HG03575 (cell line): ENCODE data around the gene EMILIN1.
"Not testable (repeated sequence)": the region's sequence is repeated elsewhere in the genome, so short reads cannot be mapped to it uniquely, and the experiment has no call there.

Source experiments
- ATAC-seq: cut with Tn5 transposase; IDR thresholded peaks from one replicate; pipeline ENCODE4 v1.9.1; 2021; ENCODE audit not compliant: unreplicated experiment, insufficient number of reproducible peaks, low FRiP score; ENCODE audit errors: extremely low read depth

Gene EMILIN1

DNA sequence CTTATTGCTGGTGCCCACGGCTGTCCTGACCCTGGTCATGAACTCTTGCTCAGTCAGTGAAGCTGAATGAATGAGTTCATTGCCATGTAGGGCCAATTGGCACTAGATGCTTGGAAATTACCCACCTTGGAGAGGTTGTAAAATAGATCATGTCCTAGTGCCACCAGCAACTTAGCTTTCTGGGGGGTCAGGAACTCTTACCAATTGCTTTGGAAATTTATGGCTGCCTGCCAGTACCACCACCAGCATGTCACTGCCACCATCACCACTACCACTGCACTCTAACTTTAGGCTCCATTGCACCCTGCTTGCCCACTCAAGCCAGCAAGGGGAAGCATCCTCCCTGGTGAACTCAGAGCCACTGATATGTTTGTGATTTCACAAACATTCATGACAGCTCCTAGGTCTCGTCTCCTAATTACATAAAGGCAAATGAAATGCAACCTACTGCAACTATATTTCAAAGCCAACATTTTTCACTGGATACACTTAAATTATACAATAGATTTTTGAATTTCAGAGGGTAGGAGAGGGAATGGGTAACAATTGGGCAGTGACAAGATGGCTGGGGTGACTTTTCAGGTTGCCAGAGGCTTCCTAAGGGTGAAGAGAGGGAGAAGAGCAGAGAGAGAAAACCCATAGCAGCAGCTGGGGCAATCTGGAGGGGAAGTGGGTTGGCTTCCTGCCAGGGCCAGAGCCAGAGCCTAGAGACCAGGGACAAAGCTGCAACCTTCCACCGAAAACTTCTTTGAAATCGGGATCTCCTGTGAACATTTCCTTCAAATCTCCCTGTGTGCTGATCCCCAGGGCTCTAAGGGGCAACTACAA, 3.5 kb upstream of the EMILIN1 start:
- no peak for ATAC-seq

DNA sequence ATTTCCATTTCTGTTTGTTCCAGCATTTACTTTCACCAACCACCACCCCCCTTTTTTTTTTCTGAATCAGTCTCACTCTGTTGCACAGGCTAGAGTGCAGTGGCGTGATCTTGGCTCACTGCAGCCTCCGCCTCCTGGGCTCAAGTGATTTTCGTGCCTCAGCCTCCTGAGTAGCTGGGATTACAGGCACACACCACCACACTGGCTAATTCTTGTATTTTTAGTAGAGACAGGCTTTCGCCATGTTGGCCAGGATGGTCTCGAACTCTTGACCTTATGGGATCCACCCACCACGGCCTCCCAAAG, 2.9 kb upstream of the EMILIN1 start:
- ATAC-seq = not testable (repeated sequence)

- ATAC-seq = no peak
These were observed 2.1 kb upstream of the EMILIN1 start for GRCh38 chr2:27076323-27076722.

DNA sequence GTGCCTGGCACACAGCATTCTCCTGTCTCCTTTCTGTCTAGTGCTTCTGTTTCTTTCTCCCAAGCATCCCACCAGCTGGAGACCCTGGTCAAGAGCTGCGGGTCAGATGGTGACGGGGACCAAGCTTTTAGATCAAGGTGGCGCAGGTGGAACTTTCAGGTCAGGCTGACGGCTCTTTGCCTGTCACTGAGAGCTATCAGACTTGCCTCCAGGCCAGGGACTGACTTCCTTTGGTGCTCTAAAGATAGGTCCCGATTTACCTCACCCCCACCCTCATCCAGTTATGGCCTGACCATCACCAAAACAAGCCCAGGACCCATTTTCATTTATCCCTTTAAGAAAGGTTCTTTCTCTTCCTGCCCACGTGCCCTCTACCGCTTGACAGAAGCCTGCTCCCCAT, 1.2 kb upstream of the EMILIN1 start:
- ATAC-seq = no peak

DNA sequence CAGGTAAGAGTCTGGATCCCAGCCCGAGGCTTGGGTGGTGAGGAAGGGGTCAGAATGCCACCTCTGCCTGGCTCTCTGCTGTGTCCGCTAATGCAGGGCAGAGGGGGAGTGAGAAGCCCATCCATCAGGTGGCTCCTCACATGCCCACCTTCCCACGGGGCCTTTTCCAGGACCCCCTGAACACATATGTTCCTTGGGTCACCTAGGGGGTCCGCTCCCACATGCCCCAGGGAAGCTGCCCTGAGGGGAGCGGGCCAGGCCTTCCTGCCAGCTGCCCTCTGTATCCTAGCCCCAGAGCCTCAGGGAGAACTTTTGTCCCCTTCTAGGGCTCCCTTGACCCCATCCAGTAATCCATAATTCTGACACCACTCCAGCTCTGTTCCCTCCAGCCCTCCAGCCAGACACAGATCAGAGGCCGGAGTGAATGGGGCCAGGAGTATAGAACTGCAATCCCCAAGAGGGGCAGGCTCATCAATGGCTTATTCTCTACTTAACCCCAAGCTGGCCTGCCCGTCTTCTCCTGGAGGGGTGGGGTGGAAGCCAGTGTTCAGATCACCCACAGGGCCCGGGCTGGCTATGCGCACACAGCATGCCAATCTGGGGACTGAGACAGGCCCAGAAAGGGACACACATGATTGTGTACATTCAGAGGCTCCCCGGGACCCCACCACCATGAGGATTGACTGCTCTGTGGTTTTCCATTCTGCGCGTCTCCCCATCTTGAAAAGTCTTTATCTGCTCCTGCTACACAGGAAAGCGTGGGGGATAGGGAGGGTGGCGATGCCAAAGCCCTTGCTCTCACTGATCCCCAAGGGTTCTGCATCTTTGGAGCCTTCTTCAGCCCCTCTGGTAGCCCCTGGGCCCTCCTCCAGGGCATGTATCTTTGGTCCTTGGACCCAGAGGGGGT, 1.1 kb downstream of the EMILIN1 start:
- ATAC-seq = no peak

GRCh38 chr2:27080140-27080469, 1.7 kb downstream of the EMILIN1 start:
- no peak for ATAC-seq

- no peak for ATAC-seq
These were observed 2.2 kb downstream of the EMILIN1 start for GRCh38 chr2:27080603-27080936.

GRCh38 chr2:27081984-27082772, 3.8 kb downstream of the EMILIN1 start:
- no peak for ATAC-seq

- ATAC-seq = no peak
These were observed 4.5 kb downstream of the EMILIN1 start for GRCh38 chr2:27082773-27083409.

GRCh38 chr2:27083410-27084296, 5.2 kb downstream of the EMILIN1 start:
- no peak for ATAC-seq

DNA sequence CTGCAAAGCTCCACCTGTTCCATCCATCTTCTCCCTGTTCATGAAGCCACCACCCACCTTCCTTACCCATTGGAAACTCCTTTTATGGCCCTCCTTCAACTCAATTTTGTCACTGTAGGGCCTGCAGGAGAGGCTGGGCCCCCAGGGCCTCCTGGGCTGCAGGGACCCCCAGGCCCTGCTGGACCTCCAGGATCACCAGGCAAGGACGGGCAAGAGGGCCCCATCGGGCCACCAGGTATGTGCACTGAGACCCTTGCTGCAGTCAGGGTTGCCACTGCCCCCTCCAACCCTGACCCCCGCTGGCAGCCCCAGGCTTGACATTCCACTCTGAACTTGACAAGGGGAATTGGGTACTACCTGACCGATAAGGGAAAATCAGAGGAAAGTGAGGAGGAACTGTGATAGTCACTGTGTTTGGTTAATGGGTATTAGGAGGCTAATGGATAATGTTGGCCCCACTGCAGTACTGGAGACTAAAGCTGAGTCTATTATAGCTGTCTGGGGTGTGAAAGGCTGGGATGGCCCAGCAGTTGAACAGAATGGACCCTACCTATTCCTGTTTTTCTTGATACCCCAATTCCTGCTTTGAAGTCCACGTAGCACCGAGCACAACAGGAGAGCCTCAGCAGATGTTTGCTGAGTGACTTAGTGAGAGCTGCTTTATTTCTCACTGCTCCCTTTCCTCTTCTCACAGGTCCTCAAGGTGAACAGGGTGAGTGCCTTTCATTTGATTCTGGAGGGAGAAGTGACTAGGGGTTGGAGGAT, 6.1 kb downstream of the EMILIN1 start:
- ATAC-seq = no peak

DNA sequence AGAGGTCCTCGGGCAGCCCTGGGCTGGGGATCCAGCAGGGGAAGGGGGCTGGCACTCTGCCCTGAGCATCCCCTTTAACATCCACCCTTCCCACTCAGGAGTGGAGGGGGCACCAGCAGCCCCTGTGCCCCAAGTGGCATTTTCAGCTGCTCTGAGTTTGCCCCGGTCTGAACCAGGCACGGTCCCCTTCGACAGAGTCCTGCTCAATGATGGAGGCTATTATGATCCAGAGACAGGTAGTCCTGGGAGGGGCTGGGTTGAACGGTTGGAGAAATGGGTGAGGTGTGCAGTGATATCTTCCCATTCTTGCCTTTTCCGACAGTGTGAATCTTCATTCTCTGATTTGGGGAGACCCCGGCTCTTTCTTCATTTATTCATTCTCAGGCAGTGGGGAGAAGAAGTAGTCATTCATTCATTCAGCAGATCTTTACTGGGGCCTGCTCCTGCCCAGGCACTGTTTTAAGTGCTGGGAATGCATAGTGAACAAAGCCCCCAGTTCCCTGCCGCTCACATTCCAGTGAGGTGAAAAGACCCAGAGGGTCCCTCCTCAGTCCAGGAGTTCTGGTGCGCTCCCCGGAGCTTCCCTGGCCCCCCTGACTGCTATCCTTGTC, 6.8 kb downstream of the EMILIN1 start:
- ATAC-seq = no peak

GRCh38 chr2:27085673-27086089, 7.3 kb downstream of the EMILIN1 start:
- ATAC-seq = no peak

GRCh38 chr2:27086090-27086723, 7.8 kb downstream of the EMILIN1 start:
- no peak for ATAC-seq

- ATAC-seq = no peak
These were observed 8.5 kb downstream of the EMILIN1 start, which contains the start of gene KHK for GRCh38 chr2:27086724-27087593. KHK (plus strand) TSS chr2:27086772; CDS start chr2:27087260, 488 bp downstream.
